GM23338 (cell line): ENCODE measurements around the gene C1orf21. TPM values are rescaled to one million over a fixed set of nuclear protein-coding genes. Genes with fewer than 3 reads are reported as not detected.

Source experiments
- ATAC-seq: fragments of 200-7000 bp; cut with Tn5 transposase; 3 replicates; pipeline ENCODE4 v1.9.1; 2020
- DNase-seq: peaks from one replicate; pipeline ENCODE4 v3.0.0-alpha.2; 2015; ENCODE audit warnings: low spot score
- H2AFZ ChIP-seq: fragments of 200-600 bp; sonication (generic); 2 replicates; pipeline ENCODE4 v1.8.0; 2016; ENCODE audit warnings: antibody characterized with exemption, mild to moderate bottlenecking, moderate library complexity
- H3F3A ChIP-seq: fragments of 200-600 bp; sonication (generic); replicated peaks from 2 replicates; pipeline ENCODE4 v1.8.0; 2017; ENCODE audit warnings: antibody characterized with exemption, mixed run types, low read depth
- H3K27ac ChIP-seq: fragments of 200-600 bp; sonication (generic); 2 replicates; pipeline ENCODE4 v1.6.1; 2016; ENCODE audit warnings: low read depth
- H3K27me3 ChIP-seq: fragments of 200-600 bp; sonication (generic); 2 replicates; pipeline ENCODE4 v1.8.0; 2016; ENCODE audit warnings: mild to moderate bottlenecking, mixed run types, moderate library complexity; ENCODE audit not compliant: insufficient read depth
- H3K36me3 ChIP-seq: fragments of 200-600 bp; sonication (generic); 2 replicates; pipeline ENCODE4 v1.8.0; 2016; ENCODE audit warnings: mild to moderate bottlenecking; ENCODE audit not compliant: insufficient read depth
- H3K4me1 ChIP-seq: fragments of 200-600 bp; sonication (generic); 2 replicates; pipeline ENCODE4 v1.8.0; 2016; ENCODE audit warnings: mild to moderate bottlenecking, moderate library complexity; ENCODE audit not compliant: insufficient read depth
- H3K4me2 ChIP-seq: fragments of 200-600 bp; sonication (generic); 2 replicates; pipeline ENCODE4 v1.7.1; 2017; ENCODE audit warnings: mixed run types
- H3K4me3 ChIP-seq: fragments of 200-600 bp; sonication (generic); 2 replicates; pipeline ENCODE4 v1.6.1; 2016; ENCODE audit warnings: mixed run types
- H3K79me2 ChIP-seq: fragments of 200-600 bp; sonication (generic); replicated peaks from 2 replicates; pipeline ENCODE4 v1.8.0; 2017; ENCODE audit warnings: mild to moderate bottlenecking; ENCODE audit not compliant: insufficient read depth
- H3K9me2 ChIP-seq: fragments of 200-600 bp; sonication (generic); 2 replicates; pipeline ENCODE4 v1.8.0; 2017; ENCODE audit not compliant: insufficient read depth
- H4K20me1 ChIP-seq: fragments of 200-600 bp; sonication (generic); replicated peaks from 2 replicates; pipeline ENCODE4 v1.8.0; 2017; ENCODE audit warnings: mild to moderate bottlenecking; ENCODE audit not compliant: insufficient read depth
- H3K27ac Mint-ChIP-seq: 2 replicates; pipeline ENCODE4 v1.8.0; 2020; ENCODE audit warnings: inconsistent platforms, mild to moderate bottlenecking, moderate library complexity, mixed read lengths
- H3K27me3 Mint-ChIP-seq: 3 replicates; pipeline ENCODE4 v1.8.0; 2022; ENCODE audit warnings: low read depth, mild to moderate bottlenecking, moderate library complexity, mixed read lengths, inconsistent platforms; ENCODE audit not compliant: insufficient read depth, poor library complexity
- H3K36me3 Mint-ChIP-seq: 3 replicates; pipeline ENCODE4 v1.8.0; 2021; ENCODE audit warnings: low read depth, mild to moderate bottlenecking, inconsistent platforms, moderate library complexity, mixed read lengths
- H3K4me1 Mint-ChIP-seq: 3 replicates; pipeline ENCODE4 v1.8.0; 2020; ENCODE audit warnings: mild to moderate bottlenecking, inconsistent platforms, mixed read lengths
- H3K4me3 Mint-ChIP-seq: 3 replicates; pipeline ENCODE4 v1.8.0; 2021; ENCODE audit warnings: moderate library complexity, mild to moderate bottlenecking, inconsistent platforms, mixed read lengths
- H3K9me3 Mint-ChIP-seq: 3 replicates; pipeline ENCODE4 v1.8.0; 2020; ENCODE audit warnings: moderate library complexity, mild to moderate bottlenecking, inconsistent platforms, mixed read lengths
- EZH2 ChIP-seq: fragments of 200-600 bp; sonication (generic); IDR thresholded peaks from one replicate; pipeline ENCODE4 v1.8.0; 2017; ENCODE audit warnings: antibody characterized with exemption, mild to moderate bottlenecking, low read depth; ENCODE audit not compliant: unreplicated experiment
- JUNB ChIP-seq: IDR thresholded peaks from one replicate; pipeline ENCODE4 v1.6.1; 2016; ENCODE audit warnings: antibody characterized with exemption; ENCODE audit not compliant: unreplicated experiment
- NANOG ChIP-seq: IDR thresholded peaks from 2 replicates; pipeline ENCODE4 v1.6.1; 2016; ENCODE audit warnings: antibody characterized with exemption, borderline replicate concordance
- POLR2AphosphoS5 ChIP-seq: IDR thresholded peaks from 2 replicates; pipeline ENCODE4 v1.6.1; 2016; ENCODE audit warnings: antibody characterized with exemption, low read depth
- STAT1 ChIP-seq: IDR thresholded peaks from one replicate; pipeline ENCODE4 v1.6.1; 2016; ENCODE audit warnings: antibody characterized with exemption; ENCODE audit not compliant: unreplicated experiment
- ZNF331 ChIP-seq: fragments of 250-450 bp; sonication (Bioruptor Pico); IDR thresholded peaks from 2 replicates; pipeline ENCODE4 v1.5.0; 2020; ENCODE audit warnings: low read depth, mild to moderate bottlenecking, moderate library complexity
- polyA plus RNA-seq: library from polyadenylated mRNA; unstranded; fragments of >200 nt; fragmentation: Nextera tagmentation; extraction: Ambion mirVana; gene quantifications from 2 replicates; pipeline ENCODE4 v1.2.1, GENCODE V29; 2016
- total RNA-seq: library from RNA; depleted of rRNA; stranded (reverse); fragments of >200 nt; shearing (Covaris generic); gene quantifications from 2 replicates; pipeline ENCODE4 v1.2.3, GENCODE V29; 2014
- TF ChIP-seq, protein P1 (sequence below), 2 experiments: fragments of 200-600 bp in 1 of 2; sonication (generic) in 1 of 2; conservative IDR thresholded peaks; 2 replicates each; pipeline versions ENCODE4 v1.5.1 to v1.6.1; 2016 to 2017; ENCODE audit warnings: antibody characterized with exemption in 2 of 2, low read depth in 2 of 2, mild to moderate bottlenecking in 2 of 2, moderate library complexity in 1 of 2
- TF ChIP-seq, protein P2 (sequence below): IDR thresholded peaks from one replicate; pipeline ENCODE4 v1.6.1; 2018; ENCODE audit warnings: antibody characterized with exemption; ENCODE audit not compliant: unreplicated experiment

C1orf21 gene
- total and polyA plus RNA-seq, 2 experiments from 2014 or later: 28.0 to 40.4 TPM

DNA sequence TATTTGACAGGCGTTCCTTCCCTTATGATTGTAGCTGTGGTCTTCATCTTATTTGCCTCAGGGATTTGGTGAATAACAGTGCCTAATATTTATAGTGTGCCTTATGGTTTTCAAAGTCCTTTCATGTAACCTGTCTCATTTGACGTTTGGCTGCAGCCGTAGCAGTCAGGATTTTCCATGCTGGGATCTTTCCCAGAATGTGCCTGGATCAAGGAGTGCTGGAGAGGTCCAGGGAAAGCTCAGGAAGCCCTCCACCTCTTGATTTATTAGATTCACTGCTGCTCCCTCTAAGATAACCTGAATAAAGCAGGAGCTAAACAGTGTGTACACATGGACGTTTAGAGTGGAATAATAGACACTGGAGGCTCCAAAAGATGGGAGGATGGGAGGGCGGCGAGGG, 5.2 kb downstream of the C1orf21 start (continued):
- TF ChIP-seq, protein P1, sequence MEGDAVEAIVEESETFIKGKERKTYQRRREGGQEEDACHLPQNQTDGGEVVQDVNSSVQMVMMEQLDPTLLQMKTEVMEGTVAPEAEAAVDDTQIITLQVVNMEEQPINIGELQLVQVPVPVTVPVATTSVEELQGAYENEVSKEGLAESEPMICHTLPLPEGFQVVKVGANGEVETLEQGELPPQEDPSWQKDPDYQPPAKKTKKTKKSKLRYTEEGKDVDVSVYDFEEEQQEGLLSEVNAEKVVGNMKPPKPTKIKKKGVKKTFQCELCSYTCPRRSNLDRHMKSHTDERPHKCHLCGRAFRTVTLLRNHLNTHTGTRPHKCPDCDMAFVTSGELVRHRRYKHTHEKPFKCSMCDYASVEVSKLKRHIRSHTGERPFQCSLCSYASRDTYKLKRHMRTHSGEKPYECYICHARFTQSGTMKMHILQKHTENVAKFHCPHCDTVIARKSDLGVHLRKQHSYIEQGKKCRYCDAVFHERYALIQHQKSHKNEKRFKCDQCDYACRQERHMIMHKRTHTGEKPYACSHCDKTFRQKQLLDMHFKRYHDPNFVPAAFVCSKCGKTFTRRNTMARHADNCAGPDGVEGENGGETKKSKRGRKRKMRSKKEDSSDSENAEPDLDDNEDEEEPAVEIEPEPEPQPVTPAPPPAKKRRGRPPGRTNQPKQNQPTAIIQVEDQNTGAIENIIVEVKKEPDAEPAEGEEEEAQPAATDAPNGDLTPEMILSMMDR (conservative IDR thresholded peaks at IDR 0.05; ENCODE audit: low read depth in 2 of 2): no peak
- TF ChIP-seq POLR2AphosphoS5 (no peak), EZH2 (no peak), JUNB (no peak), NANOG (no peak), STAT1 (no peak), ZNF331 (no peak)
- TF ChIP-seq, protein P2, sequence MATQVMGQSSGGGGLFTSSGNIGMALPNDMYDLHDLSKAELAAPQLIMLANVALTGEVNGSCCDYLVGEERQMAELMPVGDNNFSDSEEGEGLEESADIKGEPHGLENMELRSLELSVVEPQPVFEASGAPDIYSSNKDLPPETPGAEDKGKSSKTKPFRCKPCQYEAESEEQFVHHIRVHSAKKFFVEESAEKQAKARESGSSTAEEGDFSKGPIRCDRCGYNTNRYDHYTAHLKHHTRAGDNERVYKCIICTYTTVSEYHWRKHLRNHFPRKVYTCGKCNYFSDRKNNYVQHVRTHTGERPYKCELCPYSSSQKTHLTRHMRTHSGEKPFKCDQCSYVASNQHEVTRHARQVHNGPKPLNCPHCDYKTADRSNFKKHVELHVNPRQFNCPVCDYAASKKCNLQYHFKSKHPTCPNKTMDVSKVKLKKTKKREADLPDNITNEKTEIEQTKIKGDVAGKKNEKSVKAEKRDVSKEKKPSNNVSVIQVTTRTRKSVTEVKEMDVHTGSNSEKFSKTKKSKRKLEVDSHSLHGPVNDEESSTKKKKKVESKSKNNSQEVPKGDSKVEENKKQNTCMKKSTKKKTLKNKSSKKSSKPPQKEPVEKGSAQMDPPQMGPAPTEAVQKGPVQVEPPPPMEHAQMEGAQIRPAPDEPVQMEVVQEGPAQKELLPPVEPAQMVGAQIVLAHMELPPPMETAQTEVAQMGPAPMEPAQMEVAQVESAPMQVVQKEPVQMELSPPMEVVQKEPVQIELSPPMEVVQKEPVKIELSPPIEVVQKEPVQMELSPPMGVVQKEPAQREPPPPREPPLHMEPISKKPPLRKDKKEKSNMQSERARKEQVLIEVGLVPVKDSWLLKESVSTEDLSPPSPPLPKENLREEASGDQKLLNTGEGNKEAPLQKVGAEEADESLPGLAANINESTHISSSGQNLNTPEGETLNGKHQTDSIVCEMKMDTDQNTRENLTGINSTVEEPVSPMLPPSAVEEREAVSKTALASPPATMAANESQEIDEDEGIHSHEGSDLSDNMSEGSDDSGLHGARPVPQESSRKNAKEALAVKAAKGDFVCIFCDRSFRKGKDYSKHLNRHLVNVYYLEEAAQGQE: no peak

DNA sequence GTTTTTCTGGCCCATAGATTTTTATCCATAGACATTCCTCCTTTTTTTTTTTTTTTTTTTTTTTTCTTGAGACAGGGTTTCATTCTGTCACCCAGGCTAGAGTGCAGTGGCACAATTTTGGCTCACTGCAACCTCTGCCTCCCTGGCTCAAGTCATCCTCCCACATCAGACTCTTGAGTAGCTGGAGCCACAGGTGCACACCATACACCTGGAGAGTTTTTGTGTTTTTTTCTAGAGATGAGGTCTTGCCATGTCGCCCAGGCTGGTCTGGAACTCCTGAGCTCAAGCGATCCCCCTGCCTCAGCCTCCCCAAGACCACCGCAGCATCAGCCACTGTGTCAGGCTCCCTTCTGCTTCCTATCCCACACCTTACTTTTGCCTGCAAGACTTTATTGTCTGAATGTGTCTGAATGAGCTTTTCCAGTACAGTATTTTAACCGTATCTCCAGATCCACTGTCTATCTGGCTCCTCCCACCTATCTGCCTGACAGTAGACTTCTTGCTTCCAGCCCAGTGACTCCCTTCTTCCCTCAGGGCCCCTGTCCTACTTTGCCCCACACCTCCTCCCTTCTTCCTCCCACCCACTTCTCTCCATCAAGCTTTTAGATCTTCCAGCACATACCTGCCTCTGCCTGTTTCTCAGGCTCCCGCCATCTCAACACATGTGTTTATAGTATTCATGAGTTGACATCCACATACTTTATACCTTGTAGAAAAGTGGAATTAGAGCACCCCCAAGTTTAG, 6.1 kb downstream of the C1orf21 start:
- TF ChIP-seq, protein P1 (conservative IDR thresholded peaks at IDR 0.05; ENCODE audit: low read depth in 2 of 2): no peak
- Mint-ChIP-seq H3K36me3 (no peaks in the 10 kb centered on the region; the same call in 2 of the 3 replicates), H3K27ac (no peak overlapping the region), H3K4me1 (peaks cover 48% of the 10 kb centered on the region), H3K4me3 (no peak overlapping the region), H3K27me3 (peaks cover 2% of the 10 kb centered on the region), H3K9me3 (no peaks in the 10 kb centered on the region; the same call in 2 of the 3 replicates)
- Histone ChIP-seq H3K9me2 (no peaks in the 10 kb centered on the region), H3K4me3 (no peak overlapping the region), H3K79me2 (peaks cover 100% of the 10 kb centered on the region), H3K4me1 (peaks cover 50% of the 10 kb centered on the region), H3K27me3 (peaks cover 9% of the 10 kb centered on the region; the same call in 1 of the 2 replicates), H3K4me2 (no peak overlapping the region), H3F3A (no peaks in the 10 kb centered on the region), H3K27ac (no peak overlapping the region), H2AFZ (no peak overlapping the region), H3K36me3 (no peaks in the 10 kb centered on the region), H4K20me1 (peaks cover 28% of the 10 kb centered on the region)
- ATAC-seq (peak; percentile 41), DNase-seq (no peak)
